HG03432 (cell line): ENCODE results near the gene GOLGA6L2.
"Not testable (repeated sequence)": the region's sequence is repeated elsewhere in the genome, so short reads cannot be mapped to it uniquely, and the experiment has no call there.

Experiments
- ATAC-seq: cut with Tn5 transposase; IDR thresholded peaks from one replicate; pipeline ENCODE4 v1.9.1; 2021; ENCODE audit warnings: mild to moderate bottlenecking, moderate library complexity; ENCODE audit not compliant: unreplicated experiment

GOLGA6L2 gene

GRCh38 chr15:23424111-23424904, 22.7 kb downstream of the GOLGA6L2 start:
- no peak for ATAC-seq

- ATAC-seq: peak; percentile 80
Observed at GRCh38 chr15:23422946-23423708, 23.9 kb downstream of the GOLGA6L2 start.

- no peak for ATAC-seq
Observed at GRCh38 chr15:23422099-23422945, 24.7 kb downstream of the GOLGA6L2 start.

GRCh38 chr15:23420806-23421575, 26.1 kb downstream of the GOLGA6L2 start:
- peak; percentile 63 for ATAC-seq

DNA sequence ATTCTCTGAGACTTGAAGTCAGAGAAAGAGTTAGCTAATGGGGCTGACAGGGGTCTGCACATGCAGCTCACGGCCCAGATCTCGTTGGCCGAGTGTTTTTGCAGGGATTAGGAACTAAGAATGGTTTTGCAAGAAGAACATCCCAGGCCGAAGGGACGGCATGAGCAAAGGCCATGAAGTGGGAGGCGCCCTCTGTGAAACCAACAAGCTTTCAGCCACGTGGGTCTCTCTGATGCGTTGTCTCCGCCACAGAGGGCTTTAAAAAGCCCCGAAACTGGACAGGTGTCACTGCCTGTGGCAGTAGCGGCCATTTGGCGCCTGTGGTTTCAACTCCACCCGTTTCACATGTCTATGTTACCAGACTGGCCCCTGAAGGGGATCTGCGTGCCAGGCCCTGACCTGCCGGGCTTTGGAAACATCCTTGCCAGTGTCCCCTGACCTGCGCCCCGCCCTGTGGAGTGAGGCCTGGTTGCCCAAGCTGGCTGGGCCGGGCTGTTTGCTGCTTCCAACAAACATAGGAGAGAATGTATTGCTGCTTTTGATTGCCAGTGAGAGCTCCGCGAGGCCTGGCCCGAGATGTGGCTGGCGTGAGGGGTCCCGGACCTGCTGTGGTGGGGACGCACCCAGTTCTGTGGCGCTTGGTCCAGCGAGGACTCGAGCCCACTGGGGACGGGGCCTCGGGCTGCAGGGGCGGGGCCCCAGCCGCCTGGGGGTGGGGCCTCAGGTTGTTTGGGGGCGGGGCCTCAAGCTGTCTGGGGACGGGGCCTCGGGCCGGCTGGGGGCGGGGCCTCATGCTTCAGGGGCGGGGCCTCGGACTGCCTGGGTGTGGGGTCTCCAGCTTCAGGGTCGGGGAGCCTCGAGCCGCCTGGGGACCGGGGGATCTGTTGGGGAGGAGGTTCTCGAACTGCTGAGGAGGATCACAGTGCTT, 30.4 kb downstream of the GOLGA6L2 start:
- ATAC-seq: no peak

DNA sequence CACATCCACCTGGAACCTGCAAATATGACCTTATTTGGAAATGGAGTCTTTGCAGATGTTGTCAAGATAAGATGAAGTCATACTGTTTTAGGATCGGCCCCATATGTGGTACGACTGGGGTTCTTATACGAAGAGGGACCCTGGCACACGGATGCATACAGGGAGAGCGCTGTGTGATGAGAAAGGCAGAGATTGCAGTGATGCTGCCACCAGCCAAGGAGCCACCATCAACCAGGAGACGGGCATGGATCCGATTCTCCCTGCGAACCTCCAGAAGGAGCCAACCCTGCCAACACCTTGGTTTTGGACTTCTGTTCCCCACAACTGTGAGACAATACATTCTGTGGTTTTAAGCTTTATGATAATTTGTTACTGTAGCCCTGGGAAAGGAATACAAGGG, 31.2 kb downstream of the GOLGA6L2 start:
- not testable (repeated sequence) for ATAC-seq

GRCh38 chr15:23415321-23415865, 31.6 kb downstream of the GOLGA6L2 start:
- ATAC-seq: no peak

DNA sequence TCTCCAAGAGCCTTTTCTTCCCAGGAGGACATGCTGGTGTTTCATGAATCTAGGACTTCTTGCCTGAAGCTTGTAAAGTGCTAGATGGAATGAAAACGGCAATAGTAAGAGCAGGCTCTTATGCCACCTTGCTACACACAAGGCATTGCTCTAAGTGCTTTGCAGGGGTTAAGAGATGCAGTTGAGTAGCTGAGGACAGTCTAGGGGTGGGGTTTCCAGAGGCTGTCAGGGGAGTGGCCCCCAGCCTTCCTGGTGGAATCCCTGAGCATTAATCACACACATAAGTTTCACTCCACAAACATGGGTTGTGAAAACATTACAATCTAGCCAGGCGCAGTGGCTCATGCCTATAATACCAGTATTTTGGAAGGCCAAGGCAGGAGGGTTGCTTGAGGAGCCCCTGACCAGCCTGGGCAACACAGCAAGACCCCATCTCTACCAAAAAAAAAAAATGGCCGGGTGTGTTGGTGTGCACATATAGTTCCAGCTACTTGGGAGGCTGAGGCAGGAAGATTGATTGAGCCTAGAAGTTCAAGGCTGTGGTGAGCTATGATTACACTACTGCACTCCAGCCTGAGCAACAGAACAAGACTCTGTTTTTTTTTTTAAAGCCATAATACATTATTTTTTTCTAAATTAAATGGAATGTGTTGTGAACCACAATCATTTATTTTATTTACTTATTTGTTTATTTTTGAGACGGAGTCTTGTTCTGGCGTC, 34.0 kb downstream of the GOLGA6L2 start:
- not testable (repeated sequence) for ATAC-seq

GRCh38 chr15:23411841-23412240, 35.2 kb downstream of the GOLGA6L2 start:
- no peak for ATAC-seq

GRCh38 chr15:23403550-23403949, 43.5 kb downstream of the GOLGA6L2 start:
- ATAC-seq: no peak

GRCh38 chr15:23402544-23402943, 44.5 kb downstream of the GOLGA6L2 start:
- ATAC-seq: no peak

- no peak for ATAC-seq
Observed at GRCh38 chr15:23402140-23402539, 44.9 kb downstream of the GOLGA6L2 start.

DNA sequence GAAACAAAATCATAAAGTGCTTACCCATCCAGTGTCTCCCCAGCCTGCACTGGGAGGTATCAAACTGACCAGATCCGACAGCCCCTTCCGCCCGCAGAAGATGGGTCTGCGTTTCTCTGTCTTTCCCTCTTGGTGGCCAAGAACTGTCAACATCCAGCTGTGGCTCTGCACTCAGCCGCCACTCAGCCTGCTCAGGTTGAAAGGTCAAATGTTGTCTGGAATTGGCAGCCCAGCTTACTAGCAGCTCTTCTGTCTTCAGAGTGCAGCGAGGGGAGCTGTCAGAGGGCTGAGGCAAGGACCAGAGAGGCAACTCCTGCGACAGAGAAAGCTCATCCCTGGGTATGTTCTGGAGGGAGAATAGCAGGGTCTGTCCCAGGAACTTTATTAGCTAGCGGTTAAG, 45.4 kb downstream of the GOLGA6L2 start:
- no peak for ATAC-seq

DNA sequence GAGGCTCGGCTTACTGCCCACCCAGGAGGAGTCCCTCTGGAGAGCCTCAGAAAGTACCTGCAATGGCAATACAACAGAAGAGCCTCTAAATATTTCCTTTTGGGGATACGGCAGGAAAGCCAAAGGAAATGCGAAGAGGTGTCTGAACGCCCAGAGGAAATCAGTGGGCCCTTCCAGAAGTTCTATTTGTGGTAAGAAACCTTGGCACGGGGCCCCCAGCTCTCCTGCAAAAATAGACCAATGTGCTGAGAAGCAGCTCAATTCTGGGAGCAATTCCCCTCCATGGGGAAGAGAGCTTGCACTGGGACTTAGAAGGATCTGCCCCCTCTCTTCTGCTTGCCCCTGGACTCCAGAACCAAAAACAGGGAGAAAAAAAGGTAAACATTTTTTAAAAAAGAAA, 47.8 kb downstream of the GOLGA6L2 start:
- ATAC-seq: not testable (repeated sequence)

DNA sequence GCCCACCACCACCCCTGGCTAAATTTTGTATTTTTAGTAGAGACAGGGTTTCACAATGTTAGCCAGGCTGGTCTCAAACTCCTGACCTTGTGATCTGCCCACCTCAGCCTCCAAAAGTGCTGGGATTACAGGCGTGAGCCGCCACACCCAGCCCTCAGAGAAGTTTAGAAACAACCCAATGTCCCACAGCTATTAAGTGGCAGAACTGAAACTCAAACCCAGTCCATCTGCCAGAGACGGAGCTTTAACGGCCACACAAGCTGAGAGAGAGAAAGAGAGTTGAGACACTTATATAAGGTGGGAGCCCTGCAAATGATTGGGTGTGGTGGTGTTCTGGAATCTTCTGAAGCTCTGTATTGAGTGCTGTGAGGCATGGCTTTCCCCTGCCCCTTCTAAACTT, 48.7 kb downstream of the GOLGA6L2 start:
- not testable (repeated sequence) for ATAC-seq

GRCh38 chr15:23397779-23398178, 49.3 kb downstream of the GOLGA6L2 start:
- ATAC-seq: no peak

DNA sequence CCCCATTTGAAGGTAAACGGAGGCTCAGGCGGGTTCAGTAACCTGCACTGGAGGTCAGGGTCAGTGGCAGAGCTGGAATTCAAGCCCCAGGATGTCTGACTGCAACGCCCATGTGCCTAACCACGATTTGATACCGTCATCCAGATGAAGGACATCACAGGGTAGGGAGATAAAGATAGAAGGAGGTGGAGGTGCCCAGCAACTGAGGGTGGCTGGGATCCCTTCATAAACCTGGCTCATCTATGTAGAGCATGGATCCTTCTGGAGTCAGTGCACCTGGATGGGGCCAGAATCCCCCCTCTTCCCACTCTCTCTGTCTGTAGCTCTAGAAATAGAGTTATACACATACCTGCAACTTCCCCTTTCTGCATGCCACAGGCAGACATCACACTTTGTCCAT, 51.2 kb downstream of the GOLGA6L2 start:
- ATAC-seq: no peak

- no peak for ATAC-seq
Observed at GRCh38 chr15:23395030-23395692, 51.9 kb downstream of the GOLGA6L2 start.
